HL-60/S4 treated with retinoic acid at 250 ng/mL for 4 days and 3 days (cell line): Measurements from ENCODE around the gene APOA4.

Experiments used
- in situ Hi-C: fragments of 300-500 bp; cut with MboI; formaldehyde crosslinking; loops from 2 replicates; pipeline ENCODE4 v1.7.0; 2022; ENCODE audit warnings: low sequenced_read_pairs

The APOA4 gene

DNA sequence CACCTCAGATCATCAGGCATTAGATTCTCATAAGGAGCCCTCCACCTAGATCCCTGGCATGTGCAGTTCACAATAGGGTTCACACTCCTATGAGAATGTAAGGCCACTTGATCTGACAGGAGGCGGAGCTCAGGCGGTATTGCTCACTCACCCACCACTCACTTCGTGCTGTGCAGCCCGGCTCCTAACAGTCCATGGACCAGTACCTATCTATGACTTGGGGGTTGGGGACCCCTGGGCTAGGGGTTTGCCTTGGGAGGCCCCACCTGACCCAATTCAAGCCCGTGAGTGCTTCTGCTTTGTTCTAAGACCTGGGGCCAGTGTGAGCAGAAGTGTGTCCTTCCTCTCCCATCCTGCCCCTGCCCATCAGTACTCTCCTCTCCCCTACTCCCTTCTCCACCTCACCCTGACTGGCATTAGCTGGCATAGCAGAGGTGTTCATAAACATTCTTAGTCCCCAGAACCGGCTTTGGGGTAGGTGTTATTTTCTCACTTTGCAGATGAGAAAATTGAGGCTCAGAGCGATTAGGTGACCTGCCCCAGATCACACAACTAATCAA is 8.8 kb upstream of the APOA4 start:
- in situ Hi-C loops, result no loop called here

DNA sequence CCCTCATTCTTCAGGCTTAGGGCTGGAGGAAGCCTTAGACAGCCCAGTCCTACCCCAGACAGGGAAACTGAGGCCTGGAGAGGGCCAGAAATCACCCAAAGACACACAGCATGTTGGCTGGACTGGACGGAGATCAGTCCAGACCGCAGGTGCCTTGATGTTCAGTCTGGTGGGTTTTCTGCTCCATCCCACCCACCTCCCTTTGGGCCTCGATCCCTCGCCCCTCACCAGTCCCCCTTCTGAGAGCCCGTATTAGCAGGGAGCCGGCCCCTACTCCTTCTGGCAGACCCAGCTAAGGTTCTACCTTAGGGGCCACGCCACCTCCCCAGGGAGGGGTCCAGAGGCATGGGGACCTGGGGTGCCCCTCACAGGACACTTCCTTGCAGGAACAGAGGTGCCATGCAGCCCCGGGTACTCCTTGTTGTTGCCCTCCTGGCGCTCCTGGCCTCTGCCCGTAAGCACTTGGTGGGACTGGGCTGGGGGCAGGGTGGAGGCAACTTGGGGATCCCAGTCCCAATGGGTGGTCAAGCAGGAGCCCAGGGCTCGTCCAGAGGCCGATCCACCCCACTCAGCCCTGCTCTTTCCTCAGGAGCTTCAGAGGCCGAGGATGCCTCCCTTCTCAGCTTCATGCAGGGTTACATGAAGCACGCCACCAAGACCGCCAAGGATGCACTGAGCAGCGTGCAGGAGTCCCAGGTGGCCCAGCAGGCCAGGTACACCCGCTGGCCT is 7.2 kb upstream of the APOA4 start:
- in situ Hi-C loops, result no loop called here

DNA sequence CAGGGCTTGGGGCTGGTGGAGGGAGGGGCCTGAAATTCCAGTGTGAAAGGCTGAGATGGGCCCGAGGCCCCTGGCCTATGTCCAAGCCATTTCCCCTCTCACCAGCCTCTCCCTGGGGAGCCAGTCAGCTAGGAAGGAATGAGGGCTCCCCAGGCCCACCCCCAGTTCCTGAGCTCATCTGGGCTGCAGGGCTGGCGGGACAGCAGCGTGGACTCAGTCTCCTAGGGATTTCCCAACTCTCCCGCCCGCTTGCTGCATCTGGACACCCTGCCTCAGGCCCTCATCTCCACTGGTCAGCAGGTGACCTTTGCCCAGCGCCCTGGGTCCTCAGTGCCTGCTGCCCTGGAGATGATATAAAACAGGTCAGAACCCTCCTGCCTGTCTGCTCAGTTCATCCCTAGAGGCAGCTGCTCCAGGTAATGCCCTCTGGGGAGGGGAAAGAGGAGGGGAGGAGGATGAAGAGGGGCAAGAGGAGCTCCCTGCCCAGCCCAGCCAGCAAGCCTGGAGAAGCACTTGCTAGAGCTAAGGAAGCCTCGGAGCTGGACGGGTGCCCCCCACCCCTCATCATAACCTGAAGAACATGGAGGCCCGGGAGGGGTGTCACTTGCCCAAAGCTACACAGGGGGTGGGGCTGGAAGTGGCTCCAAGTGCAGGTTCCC is 6.5 kb upstream of the APOA4 start, which contains the start of gene APOC3:
APOC3 (plus strand) TSS at position 383 of the 659 bp plus-strand sequence. CDS start 676 bp downstream, outside the sequence.
- in situ Hi-C loops, result no loop called here

DNA sequence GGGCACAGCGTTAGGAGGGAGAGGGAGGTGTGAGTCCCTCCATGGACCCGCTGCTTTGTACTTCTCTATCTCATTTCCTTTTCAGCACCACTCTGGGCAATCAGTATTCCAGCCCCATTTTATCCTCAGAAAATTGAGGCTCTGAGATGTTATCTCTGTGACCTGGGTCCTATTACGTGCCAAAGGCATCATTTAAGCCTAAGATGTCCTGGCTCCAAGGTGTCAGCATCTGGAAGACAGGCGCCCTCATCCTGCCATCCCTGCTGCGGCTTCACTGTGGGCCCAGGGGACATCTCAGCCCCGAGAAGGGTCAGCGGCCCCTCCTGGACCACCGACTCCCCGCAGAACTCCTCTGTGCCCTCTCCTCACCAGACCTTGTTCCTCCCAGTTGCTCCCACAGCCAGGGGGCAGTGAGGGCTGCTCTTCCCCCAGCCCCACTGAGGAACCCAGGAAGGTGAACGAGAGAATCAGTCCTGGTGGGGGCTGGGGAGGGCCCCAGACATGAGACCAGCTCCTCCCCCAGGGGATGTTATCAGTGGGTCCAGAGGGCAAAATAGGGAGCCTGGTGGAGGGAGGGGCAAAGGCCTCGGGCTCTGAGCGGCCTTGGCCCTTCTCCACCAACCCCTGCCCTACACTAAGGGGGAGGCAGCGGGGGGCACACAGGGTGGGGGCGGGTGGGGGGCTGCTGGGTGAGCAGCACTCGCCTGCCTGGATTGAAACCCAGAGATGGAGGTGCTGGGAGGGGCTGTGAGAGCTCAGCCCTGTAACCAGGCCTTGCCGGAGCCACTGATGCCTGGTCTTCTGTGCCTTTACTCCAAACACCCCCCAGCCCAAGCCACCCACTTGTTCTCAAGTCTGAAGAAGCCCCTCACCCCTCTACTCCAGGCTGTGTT is 5.8 kb upstream of the APOA4 start:
- in situ Hi-C loops, result no loop called here

DNA sequence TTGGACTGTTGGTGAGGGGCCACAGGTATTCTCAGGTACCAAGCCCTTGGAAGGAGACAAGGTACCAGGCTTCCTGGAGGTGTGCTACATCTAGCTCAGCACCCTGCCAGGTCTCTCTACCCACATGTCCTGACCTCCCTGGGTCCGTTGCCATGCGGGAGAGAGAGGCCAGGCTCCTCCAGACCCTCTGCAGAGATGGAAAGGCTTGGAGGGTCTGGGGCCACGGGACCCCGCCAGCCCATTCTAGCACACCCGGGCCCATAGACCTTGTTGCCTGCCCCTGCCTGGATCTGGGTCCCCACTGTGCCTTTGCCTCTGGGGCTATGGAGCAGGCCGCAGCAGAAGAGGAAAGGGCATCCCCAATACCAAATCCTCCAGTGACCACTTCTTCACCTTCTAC is 4.4 kb upstream of the APOA4 start:
- in situ Hi-C loops, result no loop called here

DNA sequence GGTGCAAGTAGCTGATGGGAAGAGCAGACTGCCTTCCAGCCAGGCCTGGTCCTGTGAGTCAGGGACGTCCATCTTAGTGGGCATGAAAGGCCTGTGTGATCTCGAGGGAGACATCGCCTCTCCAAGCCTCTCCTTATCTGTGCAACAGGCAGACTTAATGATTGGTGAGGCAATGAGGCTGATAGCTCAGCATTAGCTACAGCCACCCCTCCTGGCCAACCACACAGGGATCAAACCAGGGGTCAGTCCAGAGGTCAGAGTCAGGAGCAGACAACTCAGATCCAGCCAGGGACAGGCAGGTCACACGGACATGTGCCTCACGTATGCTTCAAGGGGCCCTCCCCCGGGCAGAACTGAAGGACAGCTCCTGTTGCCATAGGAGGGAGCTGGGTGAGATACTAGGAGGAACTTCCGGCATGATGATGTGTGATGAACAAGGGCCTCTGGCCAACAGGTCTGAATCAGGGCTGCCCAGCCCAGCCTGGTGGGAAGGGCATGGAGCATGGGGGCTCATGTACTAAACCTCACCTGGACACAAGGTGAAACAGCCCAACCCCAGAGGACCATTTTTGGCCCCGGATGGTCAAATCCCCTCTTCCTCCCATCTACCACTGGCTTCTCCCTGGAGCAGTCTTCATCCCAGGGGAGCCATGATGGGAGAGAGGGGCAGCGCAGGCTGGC is 3.8 kb upstream of the APOA4 start:
- in situ Hi-C loops, result no loop called here

DNA sequence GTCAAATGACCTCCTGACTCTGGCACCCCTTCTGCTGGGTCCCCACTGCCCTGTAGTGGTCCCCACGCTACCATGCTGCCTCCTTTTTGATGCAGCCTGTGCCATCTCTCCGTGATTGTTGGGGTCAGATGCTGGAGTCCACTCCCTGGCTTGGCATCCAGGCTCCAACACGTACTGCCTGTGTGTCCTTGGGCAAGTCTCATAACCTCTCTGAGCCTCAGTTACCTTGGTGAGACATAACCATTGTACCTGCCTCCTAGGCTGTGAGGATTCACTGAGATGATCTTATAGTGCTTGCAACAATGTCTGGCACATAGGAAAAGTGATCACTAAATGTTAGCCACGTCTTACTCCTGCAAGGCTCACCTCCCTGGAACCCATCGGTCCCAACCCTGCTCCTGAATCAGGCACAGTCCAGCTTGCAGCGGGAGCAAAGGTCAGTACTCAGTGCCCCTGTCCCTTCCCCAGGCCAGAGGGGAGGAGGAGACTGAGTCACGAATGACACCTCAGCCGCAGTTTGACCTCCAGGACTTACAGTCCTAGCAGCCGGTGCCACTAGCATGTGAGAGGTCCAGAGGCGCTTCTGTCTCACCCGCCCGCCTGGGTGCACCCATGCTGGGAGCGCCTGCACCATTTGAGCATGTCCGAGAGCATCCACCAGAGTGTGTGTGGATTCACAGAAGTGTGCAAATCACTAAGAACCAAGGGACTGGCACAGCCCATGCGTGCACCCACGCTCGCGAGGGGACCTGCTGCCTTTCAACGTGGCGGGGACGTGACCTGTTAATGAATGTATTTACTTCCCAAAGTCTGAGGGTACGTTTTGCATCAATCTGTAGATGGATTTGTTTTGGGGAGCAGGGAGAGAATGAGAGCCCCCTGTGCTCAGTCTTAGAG is 3.0 kb upstream of the APOA4 start:
- in situ Hi-C loops, result no loop called here

DNA sequence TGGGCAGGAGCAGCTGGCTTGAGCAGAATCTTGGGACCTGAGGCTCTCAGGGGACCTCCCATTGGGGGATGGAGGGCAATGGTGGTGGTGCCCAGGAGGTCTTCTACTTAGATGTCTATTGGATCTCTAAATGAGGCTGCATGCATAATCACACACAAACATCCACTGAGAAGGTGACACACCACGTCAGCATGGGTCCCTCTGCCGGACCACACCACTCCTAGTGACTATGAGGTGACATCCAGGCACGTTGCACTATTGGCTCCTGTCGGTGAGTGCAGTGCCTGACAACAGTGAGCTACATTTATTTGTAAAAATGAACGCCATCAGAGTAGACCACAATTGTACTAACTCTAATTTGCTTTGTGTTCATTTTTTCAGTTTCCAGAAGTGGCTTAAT is 2.3 kb upstream of the APOA4 start:
- in situ Hi-C loops, result no loop called here

DNA sequence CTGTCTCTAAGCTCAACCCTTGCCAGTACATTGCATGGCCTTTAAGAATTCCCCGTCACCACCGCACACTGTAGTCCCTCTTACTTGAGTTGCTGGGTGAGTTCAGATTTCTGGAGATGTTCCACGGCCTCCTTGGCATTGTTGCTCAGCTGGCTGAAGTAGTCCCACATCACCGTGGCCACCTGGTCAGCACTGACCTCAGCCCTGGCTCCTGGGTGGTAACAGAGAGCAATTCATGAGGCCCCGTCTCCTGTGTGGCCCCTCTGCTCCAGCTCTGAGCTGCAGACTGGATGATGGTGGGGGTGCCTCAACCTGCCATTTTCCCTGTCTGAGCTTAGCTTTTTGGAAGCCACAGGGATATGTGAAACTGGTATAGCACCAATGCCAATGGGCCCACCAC is 529 bp downstream of the APOA4 start:
- in situ Hi-C loops, result no loop called here

DNA sequence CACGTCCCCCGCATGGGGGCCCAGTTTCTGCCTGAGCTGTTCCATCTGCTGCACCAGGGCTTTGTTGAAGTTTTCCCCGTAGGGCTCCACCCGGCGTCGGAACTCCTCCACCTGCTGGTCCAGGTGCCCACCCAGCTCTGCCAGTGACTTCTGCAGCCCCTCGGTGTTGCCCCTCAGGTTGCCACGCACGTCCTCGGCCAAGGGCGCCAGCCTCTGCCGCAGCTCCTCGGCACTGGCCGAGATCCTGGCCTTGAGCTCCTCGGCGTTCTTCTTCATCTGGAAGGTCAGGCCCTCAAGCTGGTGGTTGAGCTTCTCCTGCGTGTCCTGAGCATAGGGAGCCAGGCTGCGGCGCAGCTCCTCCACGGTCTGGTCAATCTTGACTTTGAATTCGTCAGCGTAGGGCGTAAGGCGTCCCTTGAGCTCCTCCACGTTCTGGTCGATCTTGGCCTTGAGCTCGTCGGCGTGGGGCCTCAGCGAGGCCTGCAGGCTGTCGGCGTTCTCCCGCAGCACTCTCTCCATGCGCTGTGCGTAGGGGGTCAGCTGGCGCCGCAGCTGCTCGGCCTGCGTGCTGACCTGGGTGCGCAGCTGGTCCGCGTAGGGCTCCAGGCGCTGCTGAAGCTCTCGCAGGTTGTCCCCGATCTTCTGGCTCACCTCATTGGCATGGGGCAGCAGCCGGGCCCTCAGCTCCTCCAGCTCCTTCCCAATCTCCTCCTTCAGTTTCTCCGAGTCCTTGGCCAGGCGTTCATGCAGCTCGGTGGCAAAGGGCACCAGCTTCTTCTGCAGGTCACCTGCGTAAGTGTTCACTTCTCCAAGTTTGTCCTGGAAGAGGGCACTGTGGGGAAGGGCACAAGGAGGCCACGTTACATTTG is 1.8 kb downstream of the APOA4 start:
- in situ Hi-C loops, result no loop called here

DNA sequence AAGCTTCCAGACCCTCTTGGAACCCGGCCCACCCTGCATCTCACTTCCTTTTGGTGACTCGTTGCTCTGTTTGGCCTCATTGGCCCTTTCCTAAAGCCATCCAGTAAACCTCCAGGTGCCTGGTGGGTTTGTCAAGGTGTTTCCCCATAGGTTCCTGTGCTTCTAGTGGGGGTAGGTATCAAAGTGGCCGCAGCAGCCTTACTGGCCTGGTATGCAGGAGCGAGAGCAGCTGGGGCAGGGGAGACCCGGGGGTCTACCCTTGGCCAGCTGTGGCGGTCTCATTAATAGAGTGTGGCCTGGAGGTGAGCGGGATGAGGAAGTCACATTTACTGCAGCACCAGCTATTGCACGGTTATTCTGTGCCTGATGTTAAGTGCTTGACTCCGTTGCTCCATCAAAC is 4.1 kb downstream of the APOA4 start:
- in situ Hi-C loops, result no loop called here

DNA sequence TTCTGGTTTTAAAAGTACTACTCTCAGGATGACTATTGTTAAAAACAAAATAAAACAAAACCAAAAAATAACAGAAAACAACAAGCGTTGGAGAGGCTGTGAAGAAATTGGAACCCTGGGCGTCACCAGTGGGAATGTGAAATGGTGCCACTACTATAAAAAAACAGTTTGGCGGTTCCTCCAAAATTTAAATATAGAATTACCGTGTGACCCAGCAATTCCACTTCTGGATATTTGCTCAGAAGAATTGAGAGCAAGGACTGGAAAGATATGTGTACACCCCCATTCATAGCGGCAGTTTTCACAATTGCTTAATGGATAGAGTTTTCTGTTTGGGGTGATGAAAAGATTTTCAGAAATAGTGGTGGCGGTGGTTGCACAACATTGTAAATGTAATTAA is 8.6 kb downstream of the APOA4 start:
- in situ Hi-C loops, result no loop called here

DNA sequence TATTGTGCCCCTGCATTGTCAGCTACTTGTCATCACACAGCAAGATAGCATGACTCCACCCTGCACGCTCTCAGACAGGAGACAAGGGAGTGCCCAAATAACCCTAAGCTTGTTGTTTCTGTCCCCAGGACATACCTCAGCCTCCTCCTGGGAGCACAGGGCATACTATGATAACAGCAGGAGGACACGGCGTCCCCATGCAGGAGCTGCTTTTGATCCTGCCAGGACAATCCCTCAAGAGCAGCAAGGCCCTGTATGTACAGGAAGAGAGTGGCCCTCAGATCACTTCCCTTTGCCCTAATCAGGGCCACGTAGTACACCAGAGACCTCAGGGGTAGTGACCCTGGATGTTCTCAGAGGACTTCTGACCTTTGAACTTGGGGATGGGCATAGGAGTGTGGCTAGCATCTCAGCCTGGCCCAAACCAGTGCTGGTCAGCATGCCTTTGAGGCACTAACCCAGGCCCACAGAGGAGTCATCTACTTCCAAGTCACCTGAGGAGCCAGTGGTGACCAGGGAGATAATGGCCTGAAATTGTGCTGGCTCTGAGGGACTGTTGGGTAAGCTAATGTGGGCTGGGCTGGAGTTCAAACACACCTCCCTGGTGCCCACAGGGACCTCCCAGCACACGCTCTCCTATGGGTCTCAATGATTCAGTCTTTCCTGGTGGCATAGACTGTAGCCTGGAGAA is 9.2 kb downstream of the APOA4 start:
- in situ Hi-C loops, result no loop called here

DNA sequence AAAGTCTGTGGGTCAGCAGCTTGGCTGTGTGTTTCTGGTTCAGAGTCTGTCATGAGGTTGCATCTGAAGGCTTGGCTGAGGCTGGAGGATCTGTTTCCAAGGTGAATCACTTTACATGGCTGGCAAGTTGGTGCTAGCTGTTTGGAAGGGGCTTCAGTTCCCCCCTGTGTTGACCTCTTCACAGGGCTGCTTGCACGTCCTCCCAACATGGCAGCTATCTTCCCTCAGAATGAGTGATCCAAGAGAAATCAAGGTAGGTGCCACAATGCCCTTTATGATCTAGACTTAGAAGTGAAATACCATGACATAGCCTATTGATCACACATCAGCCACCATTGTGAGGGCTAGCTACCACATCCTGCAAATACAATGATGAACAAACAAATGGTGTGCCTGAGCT is 9.9 kb downstream of the APOA4 start:
- in situ Hi-C loops, result no loop called here

DNA sequence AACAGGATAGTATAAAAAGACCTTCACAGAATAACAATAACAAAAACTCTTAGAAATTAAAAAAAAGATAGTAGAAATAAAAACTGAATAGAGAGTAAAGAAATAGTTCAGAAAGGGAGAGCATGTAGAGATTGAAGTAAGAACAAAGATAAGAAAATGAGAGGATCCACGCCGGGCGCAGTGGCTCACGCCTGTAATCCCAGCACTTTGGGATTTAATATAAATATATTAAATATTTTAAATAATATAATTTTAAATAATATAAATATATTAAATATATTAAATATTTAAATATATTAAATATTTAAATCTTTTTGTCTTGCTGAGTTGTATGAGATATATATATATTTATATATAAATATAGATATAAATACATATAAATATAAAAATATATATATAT is 11.0 kb downstream of the APOA4 start:
- in situ Hi-C loops, result no loop called here

DNA sequence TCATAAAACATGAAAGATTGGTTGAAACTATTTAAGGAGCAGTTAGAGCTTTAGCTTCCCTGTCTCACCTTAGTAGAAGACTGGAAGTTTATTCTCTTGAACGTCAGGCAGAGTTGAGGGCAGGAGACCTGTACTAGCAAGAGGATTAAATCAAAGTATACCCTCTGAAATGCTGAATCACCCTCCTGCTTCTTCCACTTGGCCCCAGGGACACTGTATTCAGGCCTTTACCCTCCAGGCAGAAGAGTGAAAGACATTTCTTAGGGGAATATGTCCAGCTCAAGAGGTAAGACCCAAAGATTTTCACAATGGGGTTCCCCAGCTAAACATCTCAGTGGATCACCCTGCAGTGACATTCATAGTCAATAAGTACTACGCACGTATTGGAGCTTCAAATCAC is 11.9 kb downstream of the APOA4 start:
- in situ Hi-C loops, result no loop called here

DNA sequence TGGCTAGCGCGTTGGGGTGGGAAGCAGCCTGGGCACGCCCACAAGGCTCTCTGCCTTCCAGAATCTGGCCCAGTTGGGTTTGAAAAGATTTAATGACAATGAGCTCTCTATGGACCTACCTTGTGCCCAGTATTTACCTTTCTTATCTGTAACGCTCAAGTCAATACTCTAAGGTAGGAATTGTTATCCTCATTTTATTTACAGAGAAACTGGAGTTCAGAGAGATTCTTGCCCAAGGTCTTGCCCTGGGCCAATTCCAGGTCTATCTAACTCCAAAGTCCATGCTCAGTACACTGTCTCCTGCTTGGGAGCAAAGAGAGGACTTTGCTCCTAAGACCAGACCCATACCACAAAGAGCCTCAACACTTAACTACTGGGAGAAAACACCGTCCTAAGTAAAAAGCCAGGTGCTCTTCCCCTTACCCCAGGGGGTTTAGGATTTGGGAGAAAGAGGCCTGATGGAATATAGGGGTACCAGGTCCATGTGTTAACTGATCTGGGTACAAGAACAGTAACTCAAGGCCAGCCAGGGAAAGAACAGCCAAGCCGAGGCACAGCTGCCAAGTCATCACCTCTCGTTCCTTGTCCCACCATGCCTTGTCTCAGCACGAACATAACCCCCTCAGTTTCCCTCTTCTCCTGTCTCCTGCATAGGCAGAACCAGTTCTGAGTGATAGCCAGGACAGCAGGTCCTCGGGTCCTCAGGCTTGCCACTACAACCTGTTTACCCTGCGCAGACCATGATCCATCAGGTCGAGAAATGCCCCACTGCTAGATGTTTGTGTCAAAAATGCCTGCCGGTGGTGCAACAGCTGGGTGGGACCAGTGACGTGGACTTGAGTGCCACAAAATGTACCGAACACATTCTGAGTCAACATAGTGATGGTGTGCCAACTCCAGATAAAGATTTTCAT is 14.6 kb downstream of the APOA4 start:
- in situ Hi-C loops, result no loop called here
